Kidney tubule cell (primary cell): Measurements from ENCODE around the gene B4GALNT3.
"Not testable (repeated sequence)": the region's sequence is repeated elsewhere in the genome, so short reads cannot be mapped to it uniquely, and the experiment has no call there.

Source experiments
- DNase-seq: peaks from one replicate; pipeline ENCODE4 v3.0.0-alpha.2; 2018; ENCODE audit warnings: low spot score

Gene B4GALNT3

GRCh38 chr12:575129-575502 lies 115.4 kb downstream of the B4GALNT3 start:
- no peak for DNase-seq

- peak; percentile 69 for DNase-seq
Observed at GRCh38 chr12:575948-576614, 116.3 kb downstream of the B4GALNT3 start.

GRCh38 chr12:576615-577110 lies 116.9 kb downstream of the B4GALNT3 start:
- DNase-seq = no peak

- DNase-seq = not testable (repeated sequence)
Observed at GRCh38 chr12:577994-578747, 118.4 kb downstream of the B4GALNT3 start.

- no peak for DNase-seq
Observed at GRCh38 chr12:578748-579419, 119.1 kb downstream of the B4GALNT3 start.

GRCh38 chr12:579420-580110 lies 119.8 kb downstream of the B4GALNT3 start:
- no peak for DNase-seq

- no peak for DNase-seq
Observed at GRCh38 chr12:580813-581212, 121.1 kb downstream of the B4GALNT3 start.

- DNase-seq = no peak
Observed at GRCh38 chr12:581321-581720, 121.6 kb downstream of the B4GALNT3 start.

GRCh38 chr12:581746-582145 lies 122.0 kb downstream of the B4GALNT3 start:
- DNase-seq = no peak

- no peak for DNase-seq
Observed at GRCh38 chr12:583251-583869, 123.6 kb downstream of the B4GALNT3 start.

GRCh38 chr12:585062-586061 lies 125.6 kb downstream of the B4GALNT3 start:
- DNase-seq = no peak

- DNase-seq = no peak
Observed at GRCh38 chr12:586318-587071, 126.8 kb downstream of the B4GALNT3 start.

- DNase-seq = no peak
Observed at GRCh38 chr12:587132-588023, 127.6 kb downstream of the B4GALNT3 start.

GRCh38 chr12:588024-588322 lies 128.2 kb downstream of the B4GALNT3 start:
- no peak for DNase-seq

GRCh38 chr12:588646-589045 lies 128.9 kb downstream of the B4GALNT3 start:
- no peak for DNase-seq

- DNase-seq = no peak
Observed at GRCh38 chr12:590206-590750, 130.5 kb downstream of the B4GALNT3 start.

GRCh38 chr12:591167-592023 lies 131.7 kb downstream of the B4GALNT3 start:
- DNase-seq = no peak

GRCh38 chr12:592024-592505 lies 132.3 kb downstream of the B4GALNT3 start:
- DNase-seq = no peak
